Stomach smooth muscle (tissue), 2 donors: ENCODE results near the gene ST6GAL1.

Experiments
- H3K27ac ChIP-seq: one replicate; pipeline ENCODE4 v1.7.0; 2013; ENCODE audit warnings: mild to moderate bottlenecking, low read length, inconsistent platforms
- H3K27me3 ChIP-seq, 2 donors: one replicate each; pipeline ENCODE4 v1.7.0; 2013; ENCODE audit warnings: low read length in 2 of 2; ENCODE audit not compliant: insufficient read depth in 2 of 2, control insufficient read depth in 1 of 2
- H3K36me3 ChIP-seq, 2 donors: one replicate each; pipeline ENCODE4 v1.7.0; 2013; ENCODE audit warnings: low read length in 2 of 2; ENCODE audit not compliant: control insufficient read depth in 2 of 2, insufficient read depth in 2 of 2
- H3K4me1 ChIP-seq: one replicate; pipeline ENCODE4 v1.7.0; 2013; ENCODE audit warnings: low read length; ENCODE audit not compliant: control insufficient read depth, insufficient read depth
- H3K4me3 ChIP-seq, 2 donors: one replicate each; pipeline ENCODE4 v1.7.0; 2013; ENCODE audit warnings: low read length in 2 of 2
- H3K9ac ChIP-seq, 2 donors: one replicate each; pipeline ENCODE4 v1.7.0; 2013; ENCODE audit warnings: low read length in 2 of 2, mild to moderate bottlenecking in 1 of 2
- H3K9me3 ChIP-seq, 2 donors: one replicate each; pipeline ENCODE4 v1.7.0; 2013; ENCODE audit warnings: low read length in 2 of 2; ENCODE audit not compliant: control insufficient read depth in 2 of 2
- donor health status: healthy.
- donor health status: Pancreatic carcinoma.

ST6GAL1 gene

GRCh38 chr3:186929685-186930084, 641 bp upstream of the ST6GAL1 start:
- Histone ChIP-seq H3K9me3 (no peaks in the 10 kb centered on the region), H3K36me3 (no peaks in the 10 kb centered on the region), H3K27ac (no peak overlapping the region), H3K4me3 (peak overlapping the region; percentile 65 to 78), H3K4me1 (peaks cover 25% of the 10 kb centered on the region), H3K9ac (no peak overlapping the region), H3K27me3 (peaks cover 3 to 8% of the 10 kb centered on the region in 2 donors)

- Histone ChIP-seq H3K4me1 (peaks cover 25% of the 10 kb centered on the region), H3K36me3 (peaks cover 0 to 2% of the 10 kb centered on the region in 2 donors), H3K27ac (no peak overlapping the region), H3K9me3 (no peaks in the 10 kb centered on the region), H3K27me3 (peaks cover 3 to 8% of the 10 kb centered on the region in 2 donors), H3K4me3 (peak overlapping the region; percentile 65 to 78), H3K9ac (peak overlapping the region; percentile 42 to 51)
These were observed 560 bp downstream of the ST6GAL1 start for GRCh38 chr3:186930641-186931531.

GRCh38 chr3:186931532-186932280, 1.4 kb downstream of the ST6GAL1 start:
- H3K27me3 ChIP-seq, result peaks cover 3 to 8% of the 10 kb centered on the region in 2 donors
- H3K9me3 ChIP-seq, result no peaks in the 10 kb centered on the region
- H3K27ac ChIP-seq, result no peak overlapping the region
- H3K4me1 ChIP-seq, result peaks cover 25% of the 10 kb centered on the region
- peak overlapping the region; percentile 65 to 78 for H3K4me3 ChIP-seq
- peaks cover 0 to 2% of the 10 kb centered on the region in 2 donors for H3K36me3 ChIP-seq
- H3K9ac ChIP-seq, result peak overlapping the region; percentile 38 to 42

GRCh38 chr3:186932281-186933181, 2.2 kb downstream of the ST6GAL1 start:
- Histone ChIP-seq H3K9ac (peak overlapping the region in 1 of 2 donors; percentile 42), H3K27me3 (peaks cover 3 to 8% of the 10 kb centered on the region in 2 donors), H3K4me1 (peaks cover 25% of the 10 kb centered on the region), H3K9me3 (no peaks in the 10 kb centered on the region), H3K27ac (no peak overlapping the region), H3K36me3 (peaks cover 0 to 2% of the 10 kb centered on the region in 2 donors), H3K4me3 (peak overlapping the region; percentile 65 to 78)

GRCh38 chr3:186933816-186934215, 3.5 kb downstream of the ST6GAL1 start:
- Histone ChIP-seq H3K4me3 (no peak overlapping the region), H3K27me3 (peaks cover 3 to 8% of the 10 kb centered on the region in 2 donors), H3K27ac (no peak overlapping the region), H3K9ac (no peak overlapping the region), H3K4me1 (peaks cover 25% of the 10 kb centered on the region), H3K36me3 (peaks cover 0 to 2% of the 10 kb centered on the region in 2 donors), H3K9me3 (no peaks in the 10 kb centered on the region)

- H3K27me3 ChIP-seq, result peaks cover under 1 to 7% of the 10 kb centered on the region in 2 donors
- H3K9ac ChIP-seq, result no peak overlapping the region
- H3K4me1 ChIP-seq, result peaks cover 23% of the 10 kb centered on the region
- no peak overlapping the region for H3K27ac ChIP-seq
- H3K4me3 ChIP-seq, result no peak overlapping the region
- peaks cover 0 to 2% of the 10 kb centered on the region in 2 donors for H3K36me3 ChIP-seq
- no peaks in the 10 kb centered on the region for H3K9me3 ChIP-seq
These were observed 4.8 kb downstream of the ST6GAL1 start for GRCh38 chr3:186935133-186935532.

GRCh38 chr3:186937017-186937875, 6.9 kb downstream of the ST6GAL1 start:
- Histone ChIP-seq H3K27ac (no peak overlapping the region), H3K4me1 (peaks cover 6% of the 10 kb centered on the region)

GRCh38 chr3:186938716-186939115, 8.4 kb downstream of the ST6GAL1 start:
- H3K36me3 ChIP-seq, result peaks cover 0 to 2% of the 10 kb centered on the region in 2 donors
- no peak overlapping the region for H3K9ac ChIP-seq
- no peaks in the 10 kb centered on the region for H3K4me1 ChIP-seq
- H3K9me3 ChIP-seq, result no peaks in the 10 kb centered on the region
- H3K27ac ChIP-seq, result no peak overlapping the region
- H3K4me3 ChIP-seq, result no peak overlapping the region
- no peaks in the 10 kb centered on the region for H3K27me3 ChIP-seq

More at GRCh38 chr3:186937017-186937875, 6.9 kb downstream of the ST6GAL1 start:
- no peak overlapping the region for H3K4me3 ChIP-seq
- H3K27me3 ChIP-seq, result no peaks in the 10 kb centered on the region
- H3K9ac ChIP-seq, result no peak overlapping the region
- no peaks in the 10 kb centered on the region for H3K9me3 ChIP-seq
- H3K36me3 ChIP-seq, result peaks cover 0 to 2% of the 10 kb centered on the region in 2 donors

- no peaks in the 10 kb centered on the region for H3K4me1 ChIP-seq
These were observed 9.2 kb downstream of the ST6GAL1 start for GRCh38 chr3:186939536-186939935.

More at GRCh38 chr3:186939536-186939935, 9.2 kb downstream of the ST6GAL1 start:
- Histone ChIP-seq H3K27me3 (no peaks in the 10 kb centered on the region), H3K9me3 (no peaks in the 10 kb centered on the region), H3K36me3 (peaks cover 0 to 2% of the 10 kb centered on the region in 2 donors), H3K4me3 (no peak overlapping the region), H3K9ac (no peak overlapping the region), H3K27ac (no peak overlapping the region)
